PC-9 (cell line): Measurements from ENCODE around the gene TAP2.
"Not testable (repeated sequence)": the region's sequence is repeated elsewhere in the genome, so short reads cannot be mapped to it uniquely, and the experiment has no call there.

Experiments used
- EZH2 ChIP-seq: fragments of 200-600 bp; sonication (generic); IDR thresholded peaks from 2 replicates; pipeline ENCODE4 v1.8.0; 2017; ENCODE audit warnings: antibody characterized with exemption, low read depth
- TF ChIP-seq, protein P1 (sequence below): fragments of 200-600 bp; sonication (generic); conservative IDR thresholded peaks from 2 replicates; pipeline ENCODE4 v1.6.1; 2017; ENCODE audit warnings: mixed run types, antibody characterized with exemption, mild to moderate bottlenecking, moderate library complexity

DNA sequence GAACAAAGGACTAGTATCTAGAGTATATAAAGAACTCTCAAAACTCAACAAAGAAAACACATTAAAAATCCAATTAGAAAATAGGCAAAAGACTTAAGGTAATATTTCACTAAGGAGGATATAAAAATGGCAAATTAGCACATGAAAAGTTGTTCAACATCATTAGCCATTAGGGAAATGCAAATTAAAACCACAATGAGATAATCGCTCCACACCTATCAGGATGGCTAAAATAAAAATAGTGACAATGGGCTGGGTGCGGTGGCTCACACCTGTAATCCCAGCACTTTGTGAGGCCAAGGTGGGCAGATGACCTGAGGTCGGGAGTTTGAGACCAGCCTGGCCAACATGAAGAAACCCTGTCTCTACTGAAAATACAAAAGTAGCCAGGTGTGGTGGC lies 42.4 kb upstream of the TAP2 start:
- TF ChIP-seq, protein P1, sequence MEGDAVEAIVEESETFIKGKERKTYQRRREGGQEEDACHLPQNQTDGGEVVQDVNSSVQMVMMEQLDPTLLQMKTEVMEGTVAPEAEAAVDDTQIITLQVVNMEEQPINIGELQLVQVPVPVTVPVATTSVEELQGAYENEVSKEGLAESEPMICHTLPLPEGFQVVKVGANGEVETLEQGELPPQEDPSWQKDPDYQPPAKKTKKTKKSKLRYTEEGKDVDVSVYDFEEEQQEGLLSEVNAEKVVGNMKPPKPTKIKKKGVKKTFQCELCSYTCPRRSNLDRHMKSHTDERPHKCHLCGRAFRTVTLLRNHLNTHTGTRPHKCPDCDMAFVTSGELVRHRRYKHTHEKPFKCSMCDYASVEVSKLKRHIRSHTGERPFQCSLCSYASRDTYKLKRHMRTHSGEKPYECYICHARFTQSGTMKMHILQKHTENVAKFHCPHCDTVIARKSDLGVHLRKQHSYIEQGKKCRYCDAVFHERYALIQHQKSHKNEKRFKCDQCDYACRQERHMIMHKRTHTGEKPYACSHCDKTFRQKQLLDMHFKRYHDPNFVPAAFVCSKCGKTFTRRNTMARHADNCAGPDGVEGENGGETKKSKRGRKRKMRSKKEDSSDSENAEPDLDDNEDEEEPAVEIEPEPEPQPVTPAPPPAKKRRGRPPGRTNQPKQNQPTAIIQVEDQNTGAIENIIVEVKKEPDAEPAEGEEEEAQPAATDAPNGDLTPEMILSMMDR: not testable (repeated sequence)
- TF ChIP-seq EZH2: not testable (repeated sequence)
